Hepatocyte (in vitro differentiated cells): ENCODE data around the gene TMEM235. TPM values are rescaled to one million over a fixed set of nuclear protein-coding genes. Genes with fewer than 3 reads are reported as not detected.

ENCODE experiments used
- DNase-seq: peaks from one replicate; pipeline ENCODE4 v3.0.0-alpha.2; 2016; ENCODE audit warnings: low spot score
- H2AFZ ChIP-seq: fragments of 200-600 bp; sonication (generic); 2 replicates; pipeline ENCODE4 v1.6.0; 2016; ENCODE audit warnings: antibody characterized with exemption, mild to moderate bottlenecking
- H3K27ac ChIP-seq: fragments of 200-600 bp; sonication (generic); 2 replicates; pipeline ENCODE4 v1.5.1; 2016; ENCODE audit warnings: mild to moderate bottlenecking
- H3K27me3 ChIP-seq: fragments of 200-600 bp; sonication (generic); 2 replicates; pipeline ENCODE4 v1.6.1; 2016
- H3K36me3 ChIP-seq: fragments of 200-600 bp; sonication (generic); replicated peaks from 2 replicates; pipeline ENCODE4 v1.5.1; 2016; ENCODE audit warnings: low read depth; ENCODE audit not compliant: insufficient read depth
- H3K4me1 ChIP-seq: fragments of 200-600 bp; sonication (generic); 2 replicates; pipeline ENCODE4 v1.5.1; 2016; ENCODE audit warnings: mild to moderate bottlenecking, moderate library complexity; ENCODE audit not compliant: insufficient read depth
- H3K4me2 ChIP-seq: fragments of 200-600 bp; sonication (generic); 2 replicates; pipeline ENCODE4 v1.6.0; 2016
- H3K4me3 ChIP-seq: fragments of 200-600 bp; sonication (generic); 2 replicates; pipeline ENCODE4 v1.5.1; 2016; ENCODE audit warnings: mild to moderate bottlenecking
- H3K79me2 ChIP-seq: fragments of 200-600 bp; sonication (generic); 2 replicates; pipeline ENCODE4 v1.6.0; 2017; ENCODE audit warnings: mild to moderate bottlenecking
- H3K9me2 ChIP-seq: fragments of 200-600 bp; sonication (generic); replicated peaks from 2 replicates; pipeline ENCODE4 v1.6.0; 2017; ENCODE audit warnings: mild to moderate bottlenecking; ENCODE audit not compliant: insufficient read depth
- H3K9me3 ChIP-seq: fragments of 200-600 bp; sonication (generic); 2 replicates; pipeline ENCODE4 v1.5.1; 2016; ENCODE audit warnings: low read depth, mild to moderate bottlenecking
- H4K20me1 ChIP-seq: fragments of 200-600 bp; sonication (generic); 2 replicates; pipeline ENCODE4 v1.6.0; 2016; ENCODE audit warnings: mild to moderate bottlenecking; ENCODE audit not compliant: insufficient read depth, poor library complexity, severe bottlenecking
- EZH2 ChIP-seq: fragments of 200-600 bp; sonication (generic); IDR thresholded peaks from 2 replicates; pipeline ENCODE4 v1.6.1; 2016; ENCODE audit warnings: antibody characterized with exemption, mild to moderate bottlenecking, borderline replicate concordance
- EZH2phosphoT487 ChIP-seq: fragments of 200-600 bp; sonication (generic); IDR thresholded peaks from one replicate; pipeline ENCODE4 v1.6.1; 2018; ENCODE audit warnings: antibody characterized with exemption, mild to moderate bottlenecking, low read depth, moderate library complexity; ENCODE audit not compliant: unreplicated experiment, severe bottlenecking
- WGBS: methylation state at CpG from one replicate; pipeline ENCODE4 v1.1.6; 2016; ENCODE audit warnings: low lambda C conversion rate; ENCODE audit errors: missing lambda C conversion rate; 5-methylcytosine and 5-hydroxymethylcytosine counted together
- polyA plus RNA-seq: library from polyadenylated mRNA; unstranded; fragments of >200 nt; fragmentation: Nextera tagmentation; extraction: Ambion mirVana; gene quantifications from 2 replicates; pipeline ENCODE4 v1.2.1, GENCODE V29; 2016
- total RNA-seq: library from RNA; depleted of rRNA; stranded (reverse); fragments of >200 nt; gene quantifications from 2 replicates; pipeline ENCODE4 v1.2.3, GENCODE V29; 2014
- TF ChIP-seq, protein P1 (sequence below): fragments of 200-600 bp; sonication (generic); IDR thresholded peaks from 2 replicates; pipeline ENCODE4 v1.5.1; 2016; ENCODE audit warnings: antibody characterized with exemption, mild to moderate bottlenecking; ENCODE audit not compliant: poor library complexity

The TMEM235 gene
- total and polyA plus RNA-seq, 2 experiments from 2014 or later = 0.21 to 0.27 TPM

DNA sequence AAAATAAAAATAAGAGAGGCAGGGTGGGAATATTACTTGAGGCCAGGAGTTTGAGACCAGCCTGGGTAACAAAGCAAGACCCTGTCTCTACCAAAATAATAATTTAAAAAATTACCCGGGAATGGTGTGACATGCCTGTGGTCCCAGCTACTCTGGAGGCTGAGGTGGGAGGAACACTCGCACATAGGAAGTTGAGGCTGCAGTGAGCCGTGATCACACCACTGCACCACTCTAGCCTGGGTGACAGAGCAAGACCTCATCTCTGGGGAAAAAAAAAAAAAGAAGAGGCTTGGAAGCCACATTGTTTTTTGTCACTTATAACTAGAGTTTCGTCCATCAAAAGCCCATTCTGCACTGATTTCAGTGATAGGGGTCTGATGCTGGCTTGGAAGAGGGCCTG lies 3.3 kb upstream of the TMEM235 start:
- no peak overlapping the region for H2AFZ ChIP-seq
- H3K4me1 ChIP-seq = no peaks in the 10 kb centered on the region
- 97% methylated on average over 4 of the region's 4 CpGs for WGBS
- H3K9me2 ChIP-seq = no peaks in the 10 kb centered on the region
- no peak overlapping the region for H3K27ac ChIP-seq
- TF ChIP-seq EZH2phosphoT487 (no peak), EZH2 (no peak)
- TF ChIP-seq, protein P1, sequence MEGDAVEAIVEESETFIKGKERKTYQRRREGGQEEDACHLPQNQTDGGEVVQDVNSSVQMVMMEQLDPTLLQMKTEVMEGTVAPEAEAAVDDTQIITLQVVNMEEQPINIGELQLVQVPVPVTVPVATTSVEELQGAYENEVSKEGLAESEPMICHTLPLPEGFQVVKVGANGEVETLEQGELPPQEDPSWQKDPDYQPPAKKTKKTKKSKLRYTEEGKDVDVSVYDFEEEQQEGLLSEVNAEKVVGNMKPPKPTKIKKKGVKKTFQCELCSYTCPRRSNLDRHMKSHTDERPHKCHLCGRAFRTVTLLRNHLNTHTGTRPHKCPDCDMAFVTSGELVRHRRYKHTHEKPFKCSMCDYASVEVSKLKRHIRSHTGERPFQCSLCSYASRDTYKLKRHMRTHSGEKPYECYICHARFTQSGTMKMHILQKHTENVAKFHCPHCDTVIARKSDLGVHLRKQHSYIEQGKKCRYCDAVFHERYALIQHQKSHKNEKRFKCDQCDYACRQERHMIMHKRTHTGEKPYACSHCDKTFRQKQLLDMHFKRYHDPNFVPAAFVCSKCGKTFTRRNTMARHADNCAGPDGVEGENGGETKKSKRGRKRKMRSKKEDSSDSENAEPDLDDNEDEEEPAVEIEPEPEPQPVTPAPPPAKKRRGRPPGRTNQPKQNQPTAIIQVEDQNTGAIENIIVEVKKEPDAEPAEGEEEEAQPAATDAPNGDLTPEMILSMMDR = no peak
- no peaks in the 10 kb centered on the region for H4K20me1 ChIP-seq
- no peak for DNase-seq
- no peak overlapping the region for H3K4me3 ChIP-seq
- no peaks in the 10 kb centered on the region for H3K36me3 ChIP-seq
- H3K79me2 ChIP-seq = no peaks in the 10 kb centered on the region
- H3K9me3 ChIP-seq = no peaks in the 10 kb centered on the region
- peaks cover 33% of the 10 kb centered on the region for H3K27me3 ChIP-seq
- no peak overlapping the region for H3K4me2 ChIP-seq

DNA sequence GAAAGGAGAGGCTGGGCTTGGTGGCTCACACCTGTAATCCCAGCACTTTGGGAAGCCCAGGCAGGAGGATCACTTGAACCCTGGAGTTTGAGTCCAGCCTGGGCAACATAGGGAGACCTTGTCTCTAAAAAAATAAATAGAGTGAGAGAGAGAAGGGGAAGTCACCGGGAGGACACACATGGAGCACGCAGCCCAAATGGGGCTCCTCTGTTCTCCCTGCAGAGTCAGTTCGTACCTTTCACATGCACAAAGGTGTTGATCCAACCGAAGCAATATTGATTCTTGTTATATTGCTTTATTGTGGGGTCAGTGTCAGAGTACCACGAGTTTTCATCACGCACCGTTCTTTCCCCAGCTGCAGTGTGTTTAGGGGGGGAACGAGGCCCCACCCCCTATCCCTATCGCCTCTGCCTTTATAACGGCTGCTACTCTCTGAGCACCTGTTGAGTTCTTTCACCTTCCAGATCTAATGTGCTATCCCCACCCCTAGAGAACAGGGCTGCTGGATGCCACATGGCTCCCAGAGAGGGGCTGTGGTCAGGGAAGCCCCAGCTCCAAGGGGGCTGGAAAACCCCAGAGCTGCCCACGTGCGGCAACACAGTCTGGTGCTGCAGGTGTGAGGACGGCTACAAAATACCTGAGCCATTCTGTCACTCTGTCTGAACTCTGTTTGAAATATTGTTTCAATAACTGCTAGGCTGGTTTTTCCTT lies 1.0 kb upstream of the TMEM235 start:
- Histone ChIP-seq H3K79me2 (no peaks in the 10 kb centered on the region), H4K20me1 (no peaks in the 10 kb centered on the region), H3K27ac (no peak overlapping the region), H3K4me2 (no peak overlapping the region), H3K9me3 (no peaks in the 10 kb centered on the region), H3K36me3 (no peaks in the 10 kb centered on the region), H3K4me3 (no peak overlapping the region), H2AFZ (no peak overlapping the region), H3K9me2 (no peaks in the 10 kb centered on the region), H3K4me1 (no peaks in the 10 kb centered on the region), H3K27me3 (peaks cover 33% of the 10 kb centered on the region)
- 77% methylated on average over 13 of the region's 13 CpGs for WGBS
- TF ChIP-seq EZH2 = no peak
- no peak for DNase-seq

DNA sequence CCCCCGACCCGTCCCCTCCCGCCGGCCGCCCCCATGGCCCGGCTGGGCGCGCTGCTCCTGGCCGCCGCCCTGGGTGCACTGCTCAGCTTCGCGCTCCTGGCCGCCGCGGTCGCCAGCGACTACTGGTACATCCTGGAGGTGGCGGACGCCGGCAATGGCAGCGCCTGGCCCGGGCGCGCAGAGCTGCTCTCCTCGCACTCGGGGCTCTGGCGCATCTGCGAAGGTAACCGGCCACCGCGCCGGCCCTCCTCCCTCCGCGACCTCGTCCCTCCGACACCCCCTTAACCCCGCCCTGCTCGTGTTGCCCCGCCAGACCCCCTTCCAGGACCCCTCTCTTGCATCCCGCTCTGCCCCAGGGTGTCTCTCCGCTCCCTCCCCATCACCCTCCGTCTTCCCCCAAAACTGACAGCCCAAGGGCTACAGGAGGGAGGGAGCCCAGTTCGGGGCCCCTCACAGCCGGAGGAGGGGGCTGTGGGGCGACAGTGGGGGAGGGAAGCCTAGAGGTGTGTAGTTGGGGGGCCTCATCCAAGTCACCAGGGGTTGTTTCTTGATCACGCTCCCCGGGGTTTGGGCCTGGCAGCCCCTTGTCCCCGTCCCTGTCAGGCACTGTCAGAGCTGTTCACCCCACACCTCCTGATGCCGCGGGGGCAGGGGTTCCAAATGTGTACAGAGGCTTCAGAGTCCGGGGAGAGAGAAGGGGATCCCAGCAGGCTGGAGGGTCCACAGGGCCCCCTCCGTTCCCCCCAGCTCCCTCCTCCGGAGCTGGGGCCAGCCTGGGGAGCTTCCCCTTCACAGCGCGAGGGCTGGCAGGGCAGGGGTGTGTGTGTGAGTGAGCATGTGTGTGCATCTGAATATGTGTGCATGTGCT lies 794 bp downstream of the TMEM235 start:
- Histone ChIP-seq H3K27ac (no peak overlapping the region), H2AFZ (no peak overlapping the region), H3K4me1 (no peaks in the 10 kb centered on the region), H3K9me3 (no peaks in the 10 kb centered on the region), H3K9me2 (no peaks in the 10 kb centered on the region), H3K4me3 (no peak overlapping the region), H3K27me3 (peaks cover 33% of the 10 kb centered on the region), H3K79me2 (no peaks in the 10 kb centered on the region), H3K36me3 (no peaks in the 10 kb centered on the region), H3K4me2 (peak overlapping the region; percentile 72), H4K20me1 (no peaks in the 10 kb centered on the region)
- TF ChIP-seq, protein P1 = no peak
- TF ChIP-seq EZH2phosphoT487 = no peak
- peak; percentile 74 for TF ChIP-seq EZH2
- WGBS = 35% methylated on average over 22 of the region's 55 CpGs
- DNase-seq = peak; percentile 48

DNA sequence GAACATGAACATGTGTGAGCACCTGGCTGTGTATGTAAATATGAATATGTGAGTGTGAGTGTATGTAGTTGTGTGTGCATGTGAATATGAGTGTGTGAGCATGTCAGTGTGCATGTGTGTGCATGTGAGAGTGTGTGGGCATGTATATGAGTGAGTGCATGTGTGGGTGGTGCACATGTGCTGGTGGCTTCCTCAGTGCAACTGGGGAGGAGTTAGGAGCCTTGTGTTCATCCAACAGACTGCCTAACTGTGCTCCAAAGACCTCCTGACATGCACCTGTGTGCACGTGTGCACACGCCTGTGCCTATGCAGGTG lies 1.4 kb downstream of the TMEM235 start:
- Histone ChIP-seq H3K4me3 (no peak overlapping the region), H3K9me2 (no peaks in the 10 kb centered on the region), H3K4me2 (no peak overlapping the region), H3K36me3 (no peaks in the 10 kb centered on the region), H3K27ac (no peak overlapping the region), H3K4me1 (no peaks in the 10 kb centered on the region), H2AFZ (no peak overlapping the region), H4K20me1 (no peaks in the 10 kb centered on the region), H3K9me3 (no peaks in the 10 kb centered on the region), H3K27me3 (peaks cover 33% of the 10 kb centered on the region), H3K79me2 (no peaks in the 10 kb centered on the region)
- no peak for DNase-seq
- TF ChIP-seq EZH2phosphoT487 (no peak), EZH2 (no peak)
- WGBS = 96% methylated on average over 2 of the region's 2 CpGs
